GM18499 (cell line): Measurements from ENCODE around the gene OOSP3.

Experiments
- ATAC-seq: cut with Tn5 transposase; IDR thresholded peaks from one replicate; pipeline ENCODE4 v1.9.1; 2021; ENCODE audit warnings: moderate number of reproducible peaks; ENCODE audit not compliant: insufficient read depth, unreplicated experiment

Gene OOSP3

DNA sequence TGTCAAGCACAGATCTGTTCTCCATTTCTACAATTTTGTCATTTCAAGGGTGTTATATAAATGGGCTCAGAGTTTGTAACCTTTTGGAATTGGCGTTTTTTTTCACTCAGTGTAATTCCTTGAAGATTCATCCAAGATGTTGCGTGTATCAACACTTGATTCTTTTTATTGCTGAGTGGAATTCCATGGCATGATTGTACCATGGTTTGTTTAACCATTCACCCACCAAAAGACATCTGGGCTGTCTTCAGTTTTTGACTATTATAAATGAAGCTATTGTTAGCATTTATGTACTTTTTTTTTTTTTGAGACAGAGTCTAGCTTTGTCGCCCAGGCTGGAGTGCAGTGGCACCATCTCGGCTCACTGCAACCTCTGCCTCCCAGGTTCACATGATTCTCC is 62.5 kb downstream of the OOSP3 start:
- no peak for ATAC-seq

DNA sequence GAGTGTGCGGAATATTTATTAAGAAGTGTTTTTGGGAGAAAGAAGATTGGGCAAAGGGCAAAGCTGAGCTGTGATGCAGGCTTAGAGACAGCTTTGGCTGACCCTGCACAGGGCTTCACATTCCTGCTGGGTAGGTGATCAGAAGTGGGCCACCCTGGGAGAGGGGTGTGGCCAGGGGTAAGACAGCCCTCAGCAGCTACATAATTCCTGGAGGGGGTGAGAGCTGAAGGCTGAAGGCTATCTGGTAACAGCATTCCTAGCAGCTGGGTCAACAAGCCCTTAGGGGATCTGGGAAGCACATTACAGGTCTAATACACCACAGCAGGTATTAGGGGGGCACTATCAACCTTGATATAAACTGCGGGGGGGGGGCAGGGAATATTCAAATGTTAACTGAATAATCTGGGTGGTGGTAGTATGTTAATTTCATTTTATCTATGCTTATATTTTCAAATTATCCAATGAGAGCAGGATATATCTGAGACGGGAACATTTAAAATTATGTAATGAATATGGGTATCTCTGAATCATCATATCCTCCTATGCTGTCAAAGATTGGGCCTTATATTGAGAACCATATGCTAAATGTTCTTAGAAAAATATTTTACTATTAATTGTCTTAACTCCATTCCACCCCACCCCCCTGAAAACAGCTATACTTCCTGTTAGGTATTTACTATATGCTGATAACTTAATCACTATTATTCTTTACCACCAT is 65.6 kb downstream of the OOSP3 start:
- ATAC-seq = no peak

DNA sequence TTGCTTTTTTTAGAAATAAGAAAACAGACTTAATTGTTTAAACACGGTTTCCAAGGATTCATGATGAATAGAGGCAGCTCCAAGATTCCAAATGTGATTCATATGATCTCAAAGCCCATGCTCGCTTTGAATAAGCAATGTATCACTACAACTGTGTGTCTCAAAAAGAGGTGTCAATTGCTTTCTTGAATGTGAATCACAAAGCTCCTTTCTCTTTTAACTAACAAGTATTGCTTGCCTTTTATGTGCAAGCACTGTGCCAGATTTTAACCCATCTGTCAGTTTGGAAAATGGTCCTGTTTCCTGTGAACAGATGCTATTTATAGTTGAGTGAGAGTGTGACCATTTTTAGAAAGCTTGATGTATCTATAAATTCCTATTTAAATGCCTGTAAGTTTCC is 66.1 kb downstream of the OOSP3 start:
- no peak for ATAC-seq
